Thymus (tissue), 14 donors: Measurements from ENCODE around the gene PADI6. TPM values are rescaled to one million over a fixed set of nuclear protein-coding genes. Genes with fewer than 3 reads are reported as not detected.
A peak's percentile ranks its signal among the peaks of the same experiment; 100 is the strongest.

Experiments
- DNase-seq, 9 donors: peaks; one replicate each; pipeline ENCODE4 v3.0.0-alpha.2; 2013; ENCODE audit warnings: low spot score in 9 of 9, low read depth in 6 of 9, missing footprints in 1 of 9
- H3K27ac ChIP-seq, 2 donors: one replicate each; pipeline ENCODE4 v1.5.1; 2013; ENCODE audit warnings: control low read depth in 1 of 2, low read depth in 1 of 2, low read length in 1 of 2, mild to moderate bottlenecking in 1 of 2, moderate library complexity in 1 of 2
- H3K27me3 ChIP-seq, 2 donors: one replicate each; pipeline ENCODE4 v1.5.1; 2013; ENCODE audit warnings: low read length in 1 of 2; ENCODE audit not compliant: control insufficient read depth in 2 of 2, insufficient read depth in 1 of 2
- H3K36me3 ChIP-seq, 2 donors: one replicate each; pipeline ENCODE4 v1.5.1; 2013; ENCODE audit warnings: low read length in 1 of 2, mild to moderate bottlenecking in 1 of 2, moderate library complexity in 1 of 2; ENCODE audit not compliant: control insufficient read depth in 2 of 2, insufficient read depth in 2 of 2
- H3K4me1 ChIP-seq, 2 donors: one replicate each; pipeline ENCODE4 v1.5.1; 2013; ENCODE audit warnings: low read length in 2 of 2; ENCODE audit not compliant: control insufficient read depth in 2 of 2, insufficient read depth in 2 of 2
- H3K4me3 ChIP-seq, 2 donors: one replicate each; pipeline ENCODE4 v1.5.1; 2013; ENCODE audit warnings: low read length in 2 of 2, control low read depth in 1 of 2, mild to moderate bottlenecking in 1 of 2
- H3K9me3 ChIP-seq, 2 donors: one replicate each; pipeline ENCODE4 v1.5.1; 2013; ENCODE audit warnings: low read length in 1 of 2, mild to moderate bottlenecking in 1 of 2; ENCODE audit not compliant: control insufficient read depth in 2 of 2, insufficient read depth in 1 of 2
- WGBS: extraction: QIAGEN DNeasy Blood & Tissue Kit; methylation state at CpG from one replicate; pipeline ENCODE4 v1.1.7; 2013; 5-methylcytosine and 5-hydroxymethylcytosine counted together
- long read RNA-seq, 10 donors: transcript quantifications; one replicate each; lab custom pipeline, GENCODE V29; 2026
- polyA plus RNA-seq: library from polyadenylated mRNA; stranded (reverse); fragments of 200-250 nt; gene quantifications from one replicate; pipeline ENCODE4 v1.2.3, GENCODE V29; 2013
- total RNA-seq: library from RNA; stranded (reverse); fragments of 120-200 nt; gene quantifications from one replicate; pipeline ENCODE4 v1.2.4, GENCODE V29; 2013
- donor health status: healthy.

Gene PADI6
- total RNA-seq (0.09 TPM), polyA plus RNA-seq (0.16 TPM)
- long read RNA-seq, donor 1: 0 reads
- long read RNA-seq, donor 2: 0 reads
- long read RNA-seq, donor 3: 0 reads
- long read RNA-seq, donor 4: 0 reads
- long read RNA-seq, donor 5: 0 reads
- long read RNA-seq, donor 6: 0 reads
- long read RNA-seq, donor 7, partial matches to known transcripts: 0 of 1 reads
- long read RNA-seq, donor 7, other reads (novel, unspliced or antisense): 0 of 1 reads
- long read RNA-seq, donor 8: 0 reads
- long read RNA-seq, donor 9: 0 reads
- long read RNA-seq, donor 10: 0 reads

DNA sequence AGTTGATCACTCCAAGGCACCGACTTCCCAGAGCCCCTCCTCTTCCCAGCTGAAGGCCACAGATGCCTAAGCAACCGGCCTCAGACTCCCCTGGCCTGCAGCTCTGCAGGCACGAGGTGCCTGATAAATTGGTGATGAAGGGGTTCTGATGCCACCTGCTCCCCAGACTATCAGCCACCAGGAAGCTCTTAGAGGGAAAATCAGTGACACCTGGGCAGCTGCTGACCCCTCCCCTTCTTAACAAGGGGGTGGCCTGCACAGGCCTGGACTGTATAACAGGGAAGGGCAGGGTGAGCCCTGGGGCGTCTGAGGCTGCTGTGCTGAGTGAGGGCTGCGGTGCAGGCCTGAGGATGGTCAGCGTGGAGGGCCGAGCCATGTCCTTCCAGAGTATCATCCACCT is at the start of gene PADI6:
Gene PADI6 (plus strand): TSS at position 301 of the 400 bp plus-strand sequence. CDS start 50 bp downstream, at position 351.
- Histone ChIP-seq H3K36me3 (no peaks in the 10 kb centered on the region), H3K9me3 (no peaks in the 10 kb centered on the region), H3K27me3 (no peaks in the 10 kb centered on the region), H3K4me3 (no peak within 1 kb of the TSS), H3K4me1 (no peaks in the 10 kb centered on the region), H3K27ac (no peak within 1 kb of the TSS)
- DNase-seq: no peak
- 88% methylated on average over 7 of the region's 7 CpGs for WGBS

DNA sequence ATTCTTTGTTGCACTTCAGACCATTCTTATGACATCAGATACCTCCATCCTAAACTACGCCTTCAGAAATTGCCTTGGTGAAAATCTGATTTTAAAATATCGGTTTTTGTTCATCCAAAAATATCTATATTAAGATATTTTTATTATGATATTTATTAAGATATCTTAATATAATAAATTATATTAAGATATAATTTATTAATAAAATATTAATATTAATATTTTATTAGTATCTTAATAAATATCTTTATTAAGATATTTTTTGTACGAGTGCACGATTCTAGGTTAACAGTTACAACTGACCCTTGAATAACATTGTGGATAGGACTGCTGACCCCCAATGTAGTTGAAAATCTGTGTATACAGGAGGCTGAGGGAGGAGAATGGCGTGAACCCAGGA is 43.1 kb upstream of the PADI6 start:
- Histone ChIP-seq H3K9me3 (no peaks in the 10 kb centered on the region), H3K27me3 (no peaks in the 10 kb centered on the region), H3K27ac (no peak overlapping the region), H3K4me3 (no peak overlapping the region), H3K36me3 (no peaks in the 10 kb centered on the region), H3K4me1 (no peaks in the 10 kb centered on the region)
- WGBS: 76% methylated on average over 5 of the region's 5 CpGs
- DNase-seq: no peak

GRCh38 chr1:17329610-17330009 is 42.4 kb upstream of the PADI6 start:
- Histone ChIP-seq H3K27me3 (no peaks in the 10 kb centered on the region), H3K9me3 (no peaks in the 10 kb centered on the region), H3K4me3 (no peak overlapping the region), H3K36me3 (no peaks in the 10 kb centered on the region), H3K4me1 (no peaks in the 10 kb centered on the region), H3K27ac (no peak overlapping the region)
- no peak for DNase-seq
- WGBS: 96% methylated on average over 4 of the region's 4 CpGs

DNA sequence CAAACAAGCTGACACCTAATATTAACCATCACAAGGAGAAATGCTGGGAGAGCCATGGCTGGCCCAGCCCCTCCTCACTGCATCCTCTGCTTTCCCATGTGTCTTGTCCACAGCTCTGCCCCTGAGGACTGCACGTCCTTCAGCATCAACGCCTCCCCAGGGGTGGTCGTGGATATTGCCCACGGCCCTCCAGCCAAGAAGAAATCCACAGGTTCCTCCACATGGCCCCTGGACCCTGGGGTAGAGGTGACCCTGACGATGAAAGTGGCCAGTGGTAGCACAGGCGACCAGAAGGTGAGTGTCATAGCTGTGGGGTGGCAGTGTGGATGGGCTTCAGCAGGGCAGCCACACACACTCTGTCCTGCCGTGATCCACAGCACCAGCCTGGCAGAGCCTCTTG is 41.1 kb upstream of the PADI6 start:
- Histone ChIP-seq H3K4me3 (no peak overlapping the region), H3K36me3 (no peaks in the 10 kb centered on the region), H3K27ac (no peak overlapping the region), H3K9me3 (no peaks in the 10 kb centered on the region), H3K27me3 (peaks cover 0 to 2% of the 10 kb centered on the region in 2 donors), H3K4me1 (no peaks in the 10 kb centered on the region)
- 81% methylated on average over 7 of the region's 7 CpGs for WGBS
- DNase-seq: no peak

GRCh38 chr1:17333081-17333480 is 38.9 kb upstream of the PADI6 start:
- no peaks in the 10 kb centered on the region for H3K4me1 ChIP-seq
- H3K27me3 ChIP-seq: peaks cover 0 to 3% of the 10 kb centered on the region in 2 donors

GRCh38 chr1:17335821-17336710 is 35.9 kb upstream of the PADI6 start:
- WGBS: 40% methylated on average over 20 of the region's 20 CpGs
- peaks cover 0 to 3% of the 10 kb centered on the region in 2 donors for H3K27me3 ChIP-seq
- no peaks in the 10 kb centered on the region for H3K4me1 ChIP-seq
- H3K27ac ChIP-seq: no peak overlapping the region
- H3K36me3 ChIP-seq: no peaks in the 10 kb centered on the region
- H3K9me3 ChIP-seq: no peaks in the 10 kb centered on the region
- H3K4me3 ChIP-seq: no peak overlapping the region
- DNase-seq: peak in 5 of 9 donors; percentile 20 to 61 (median 44)

More at GRCh38 chr1:17333081-17333480, 38.9 kb upstream of the PADI6 start:
- DNase-seq: no peak
- Histone ChIP-seq H3K27ac (no peak overlapping the region), H3K36me3 (no peaks in the 10 kb centered on the region), H3K4me3 (no peak overlapping the region), H3K9me3 (no peaks in the 10 kb centered on the region)
- 97% methylated on average over 8 of the region's 8 CpGs for WGBS

DNA sequence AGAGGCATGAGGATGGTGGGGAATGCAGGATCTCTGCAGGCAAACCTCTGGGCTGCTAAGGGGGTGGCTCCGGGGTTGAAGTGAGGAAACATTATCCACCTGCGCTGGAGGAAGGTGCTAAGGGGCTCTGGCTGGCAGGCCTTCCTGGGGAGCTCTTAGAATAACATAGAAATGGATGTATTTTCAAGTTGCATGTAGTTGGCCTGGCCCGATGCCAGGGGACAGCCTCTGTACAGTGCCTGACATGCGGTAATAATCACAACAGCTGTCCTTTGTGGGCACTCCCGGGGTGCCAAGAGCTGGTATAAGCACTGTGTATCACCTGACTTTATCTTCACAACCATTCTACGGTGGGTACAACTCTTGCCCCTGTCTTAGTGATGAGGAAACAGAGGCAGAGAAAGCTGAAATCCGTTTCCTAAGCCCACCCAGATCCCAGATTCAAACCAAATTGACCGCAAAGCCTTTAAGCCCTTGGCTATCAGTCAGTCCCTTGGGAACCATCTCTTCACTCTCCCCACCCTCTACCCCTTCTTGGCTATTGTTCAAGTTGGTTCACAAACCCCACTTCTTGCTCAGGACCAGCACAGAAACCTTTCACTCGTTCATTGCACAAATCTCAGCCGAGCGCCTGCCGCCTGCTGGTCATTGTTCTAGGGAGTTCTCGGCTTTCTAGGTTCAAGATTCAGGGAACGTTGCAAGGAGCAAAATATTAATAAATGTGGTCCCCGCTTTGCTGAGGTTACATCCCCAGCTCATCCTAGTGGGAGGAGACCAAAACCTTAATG is 33.1 kb upstream of the PADI6 start:
- DNase-seq: no peak
- 93% methylated on average over 15 of the region's 15 CpGs for WGBS
- Histone ChIP-seq H3K4me3 (no peak overlapping the region), H3K4me1 (no peaks in the 10 kb centered on the region), H3K9me3 (peaks cover 0 to 3% of the 10 kb centered on the region in 2 donors), H3K27me3 (peaks cover 0 to 3% of the 10 kb centered on the region in 2 donors), H3K36me3 (no peaks in the 10 kb centered on the region), H3K27ac (no peak overlapping the region)

DNA sequence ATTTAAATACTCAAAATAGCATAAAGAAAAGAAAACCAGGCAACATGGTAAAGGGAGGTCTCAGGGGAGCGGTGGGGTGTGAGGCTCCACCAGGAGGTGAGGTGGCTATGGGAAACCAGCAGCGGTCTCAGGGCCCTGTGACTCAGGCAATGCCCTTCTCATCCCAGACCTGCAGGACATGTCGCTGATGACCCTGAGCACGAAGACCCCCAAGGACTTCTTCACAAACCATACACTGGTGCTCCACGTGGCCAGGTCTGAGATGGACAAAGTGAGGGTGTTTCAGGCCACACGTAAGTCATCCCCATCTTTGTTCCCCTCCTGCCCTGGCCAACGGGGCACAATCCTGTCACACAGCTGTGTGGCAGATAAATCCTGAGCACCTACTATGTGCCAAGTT is 32.5 kb upstream of the PADI6 start:
- no peaks in the 10 kb centered on the region for H3K36me3 ChIP-seq
- WGBS: 95% methylated on average over 7 of the region's 7 CpGs
- no peaks in the 10 kb centered on the region for H3K4me1 ChIP-seq

More for the DNA sequence above, 32.5 kb upstream of the PADI6 start:
- no peak for DNase-seq
- Histone ChIP-seq H3K27ac (no peak overlapping the region), H3K9me3 (peaks cover 0 to 3% of the 10 kb centered on the region in 2 donors), H3K27me3 (peaks cover 0 to 3% of the 10 kb centered on the region in 2 donors), H3K4me3 (no peak overlapping the region)
